WERI-Rb-1 (cell line): Measurements from ENCODE around the gene GAL3ST2.
"Not testable (repeated sequence)": the region's sequence is repeated elsewhere in the genome, so short reads cannot be mapped to it uniquely, and the experiment has no call there.

Experiments used
- DNase-seq: peaks from one replicate; pipeline ENCODE4 v3.0.0-alpha.2; 2020
- H3K27ac ChIP-seq: fragments of 250-450 bp; sonication (Bioruptor Pico); 2 replicates; pipeline ENCODE4 v1.5.1; 2020; ENCODE audit warnings: mild to moderate bottlenecking, moderate library complexity
- H3K27me3 ChIP-seq: fragments of 250-450 bp; sonication (Bioruptor Pico); 2 replicates; pipeline ENCODE4 v1.5.1; 2021; ENCODE audit warnings: mild to moderate bottlenecking, low read depth, moderate library complexity; ENCODE audit not compliant: insufficient read depth, severe bottlenecking
- H3K36me3 ChIP-seq: fragments of 250-450 bp; sonication (Bioruptor Pico); 2 replicates; pipeline ENCODE4 v1.5.1; 2020; ENCODE audit warnings: mild to moderate bottlenecking, moderate library complexity
- H3K4me3 ChIP-seq: 2 replicates; pipeline ENCODE4 v1.5.1; 2011; ENCODE audit warnings: low read depth, mild to moderate bottlenecking, control low read depth, low read length
- H3K9me3 ChIP-seq: fragments of 250-450 bp; sonication (Bioruptor Pico); 2 replicates; pipeline ENCODE4 v1.5.1; 2021; ENCODE audit warnings: mild to moderate bottlenecking, moderate library complexity; ENCODE audit not compliant: severe bottlenecking
- TF ChIP-seq, protein P1 (sequence below): IDR thresholded peaks from 2 replicates; pipeline ENCODE4 v1.5.1; 2011; ENCODE audit warnings: low read depth, mild to moderate bottlenecking, control low read depth, inconsistent platforms, low read length

The GAL3ST2 gene

DNA sequence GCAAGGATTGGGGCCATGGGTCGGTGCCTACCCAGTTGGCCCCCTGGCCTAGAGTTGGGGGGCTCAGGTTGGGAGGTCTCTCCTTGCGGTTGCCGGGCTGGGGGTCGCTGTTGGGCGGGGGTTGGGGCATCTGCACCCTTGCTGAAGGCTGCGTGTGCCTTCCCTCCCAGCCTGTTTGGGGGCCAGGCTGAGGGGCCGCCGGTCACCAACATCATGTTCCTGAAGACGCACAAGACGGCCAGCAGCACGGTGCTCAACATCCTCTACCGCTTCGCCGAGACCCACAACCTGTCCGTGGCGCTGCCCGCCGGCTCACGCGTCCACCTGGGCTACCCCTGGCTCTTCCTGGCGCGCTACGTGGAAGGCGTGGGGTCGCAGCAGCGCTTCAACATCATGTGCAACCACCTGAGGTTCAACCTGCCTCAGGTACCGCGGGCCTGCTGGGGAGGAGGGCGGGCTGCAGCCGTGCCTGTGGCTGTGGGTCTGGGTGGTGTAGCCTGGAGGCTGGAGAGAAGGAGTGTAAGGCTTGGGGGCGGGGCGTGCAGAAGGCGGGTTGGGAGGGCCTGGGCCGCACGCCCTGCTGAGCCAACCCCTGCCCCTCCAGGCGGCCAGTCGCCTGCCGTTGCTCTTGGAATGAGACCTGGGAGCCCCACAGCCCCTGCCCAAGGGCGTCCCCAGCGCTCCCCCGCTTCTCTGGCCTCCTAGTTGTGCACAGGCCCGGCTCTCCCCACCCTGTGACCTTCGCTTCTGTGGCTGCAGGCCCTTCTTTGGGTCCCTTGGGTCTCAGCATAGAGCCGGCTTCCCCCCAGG lies 25.2 kb downstream of the GAL3ST2 start:
- Histone ChIP-seq H3K27me3 (no peaks in the 10 kb centered on the region), H3K4me3 (no peak overlapping the region), H3K27ac (peak overlapping the region; percentile 59), H3K36me3 (no peaks in the 10 kb centered on the region), H3K9me3 (no peaks in the 10 kb centered on the region)
- TF ChIP-seq, protein P1, sequence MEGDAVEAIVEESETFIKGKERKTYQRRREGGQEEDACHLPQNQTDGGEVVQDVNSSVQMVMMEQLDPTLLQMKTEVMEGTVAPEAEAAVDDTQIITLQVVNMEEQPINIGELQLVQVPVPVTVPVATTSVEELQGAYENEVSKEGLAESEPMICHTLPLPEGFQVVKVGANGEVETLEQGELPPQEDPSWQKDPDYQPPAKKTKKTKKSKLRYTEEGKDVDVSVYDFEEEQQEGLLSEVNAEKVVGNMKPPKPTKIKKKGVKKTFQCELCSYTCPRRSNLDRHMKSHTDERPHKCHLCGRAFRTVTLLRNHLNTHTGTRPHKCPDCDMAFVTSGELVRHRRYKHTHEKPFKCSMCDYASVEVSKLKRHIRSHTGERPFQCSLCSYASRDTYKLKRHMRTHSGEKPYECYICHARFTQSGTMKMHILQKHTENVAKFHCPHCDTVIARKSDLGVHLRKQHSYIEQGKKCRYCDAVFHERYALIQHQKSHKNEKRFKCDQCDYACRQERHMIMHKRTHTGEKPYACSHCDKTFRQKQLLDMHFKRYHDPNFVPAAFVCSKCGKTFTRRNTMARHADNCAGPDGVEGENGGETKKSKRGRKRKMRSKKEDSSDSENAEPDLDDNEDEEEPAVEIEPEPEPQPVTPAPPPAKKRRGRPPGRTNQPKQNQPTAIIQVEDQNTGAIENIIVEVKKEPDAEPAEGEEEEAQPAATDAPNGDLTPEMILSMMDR = no peak
- peak; percentile 50 for DNase-seq

DNA sequence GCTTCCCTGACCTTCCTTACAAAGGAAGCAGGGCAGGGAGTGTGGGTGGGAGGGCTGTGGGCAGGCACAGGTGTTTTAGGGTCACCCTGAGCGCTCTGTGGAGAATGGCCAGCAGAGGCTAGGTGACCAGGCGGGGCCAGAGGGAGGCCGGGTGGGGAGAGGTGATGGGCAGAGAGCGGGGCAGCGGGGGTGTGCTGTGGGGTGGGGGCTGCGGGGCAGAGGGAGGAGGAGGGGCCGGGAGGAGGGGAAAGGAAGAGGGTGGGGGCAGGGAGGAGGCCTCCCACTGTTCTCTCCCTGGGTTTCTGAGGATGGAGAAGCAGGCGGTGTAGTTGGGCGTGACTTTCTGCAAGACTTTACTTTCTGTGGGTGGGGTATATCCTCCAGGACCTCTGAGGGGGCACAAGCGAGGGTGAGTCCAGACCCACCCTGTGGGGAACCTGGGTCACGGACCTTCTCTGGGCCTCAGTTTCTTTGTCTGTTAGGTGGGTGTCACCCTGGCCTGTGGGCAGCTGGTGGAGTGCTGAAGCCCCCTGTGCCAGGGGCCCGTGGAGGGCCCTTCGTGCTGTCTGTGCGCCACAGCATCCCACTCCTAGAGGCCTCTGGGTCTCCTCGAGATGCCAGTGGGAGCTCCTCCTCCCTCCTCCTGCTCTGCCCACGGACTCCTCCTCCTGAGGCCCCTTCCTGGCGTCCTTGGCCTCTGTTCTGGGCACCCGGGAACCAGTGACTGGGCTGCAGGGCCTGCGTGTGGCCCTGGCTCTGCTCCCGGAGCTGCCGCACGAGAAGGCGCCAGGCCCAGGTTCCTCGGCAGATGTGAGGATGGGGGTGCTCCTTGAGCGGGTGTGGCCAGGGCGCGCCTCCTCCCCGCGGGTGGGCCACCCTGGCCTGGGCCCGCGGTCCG lies 26.0 kb downstream of the GAL3ST2 start:
- Histone ChIP-seq H3K4me3 (no peak overlapping the region), H3K27ac (peak overlapping the region; percentile 59), H3K27me3 (no peaks in the 10 kb centered on the region), H3K9me3 (no peaks in the 10 kb centered on the region), H3K36me3 (no peaks in the 10 kb centered on the region)
- DNase-seq = peak; percentile 9
- TF ChIP-seq, protein P1 = no peak

DNA sequence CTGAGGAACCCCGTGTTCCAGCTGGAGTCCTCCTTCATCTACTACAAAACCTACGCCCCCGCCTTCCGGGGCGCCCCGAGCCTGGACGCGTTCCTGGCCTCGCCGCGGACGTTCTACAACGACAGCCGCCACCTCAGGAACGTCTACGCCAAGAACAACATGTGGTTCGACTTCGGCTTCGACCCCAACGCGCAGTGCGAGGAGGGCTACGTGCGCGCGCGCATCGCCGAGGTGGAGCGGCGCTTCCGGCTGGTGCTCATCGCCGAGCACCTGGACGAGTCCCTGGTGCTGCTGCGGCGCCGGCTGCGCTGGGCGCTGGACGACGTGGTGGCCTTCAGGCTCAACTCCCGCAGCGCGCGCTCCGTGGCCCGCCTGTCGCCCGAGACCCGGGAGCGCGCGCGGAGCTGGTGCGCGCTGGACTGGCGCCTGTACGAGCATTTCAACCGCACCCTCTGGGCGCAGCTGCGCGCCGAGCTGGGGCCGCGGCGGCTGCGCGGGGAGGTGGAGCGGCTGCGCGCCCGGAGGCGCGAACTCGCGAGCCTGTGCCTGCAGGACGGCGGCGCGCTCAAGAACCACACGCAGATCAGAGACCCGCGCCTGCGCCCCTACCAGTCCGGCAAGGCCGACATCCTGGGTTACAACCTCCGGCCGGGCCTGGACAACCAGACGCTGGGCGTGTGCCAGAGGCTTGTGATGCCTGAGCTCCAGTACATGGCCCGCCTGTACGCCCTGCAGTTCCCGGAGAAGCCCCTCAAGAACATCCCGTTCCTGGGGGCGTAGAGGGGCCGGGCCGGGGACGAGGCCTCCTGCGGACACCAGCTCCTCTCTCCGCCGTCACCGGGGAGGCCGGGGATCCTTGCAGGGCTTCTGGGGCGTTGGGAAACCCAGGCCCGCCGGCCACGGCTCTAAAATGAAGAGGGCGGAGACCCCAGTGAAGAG lies 27.0 kb downstream of the GAL3ST2 start:
- no peaks in the 10 kb centered on the region for H3K36me3 ChIP-seq
- H3K27me3 ChIP-seq = no peaks in the 10 kb centered on the region
- H3K27ac ChIP-seq = peak overlapping the region; percentile 50; the same call in 1 of the 2 replicates
- peak; percentile 5 for DNase-seq
- TF ChIP-seq, protein P1 = no peak
- H3K4me3 ChIP-seq = no peak overlapping the region
- no peaks in the 10 kb centered on the region for H3K9me3 ChIP-seq

DNA sequence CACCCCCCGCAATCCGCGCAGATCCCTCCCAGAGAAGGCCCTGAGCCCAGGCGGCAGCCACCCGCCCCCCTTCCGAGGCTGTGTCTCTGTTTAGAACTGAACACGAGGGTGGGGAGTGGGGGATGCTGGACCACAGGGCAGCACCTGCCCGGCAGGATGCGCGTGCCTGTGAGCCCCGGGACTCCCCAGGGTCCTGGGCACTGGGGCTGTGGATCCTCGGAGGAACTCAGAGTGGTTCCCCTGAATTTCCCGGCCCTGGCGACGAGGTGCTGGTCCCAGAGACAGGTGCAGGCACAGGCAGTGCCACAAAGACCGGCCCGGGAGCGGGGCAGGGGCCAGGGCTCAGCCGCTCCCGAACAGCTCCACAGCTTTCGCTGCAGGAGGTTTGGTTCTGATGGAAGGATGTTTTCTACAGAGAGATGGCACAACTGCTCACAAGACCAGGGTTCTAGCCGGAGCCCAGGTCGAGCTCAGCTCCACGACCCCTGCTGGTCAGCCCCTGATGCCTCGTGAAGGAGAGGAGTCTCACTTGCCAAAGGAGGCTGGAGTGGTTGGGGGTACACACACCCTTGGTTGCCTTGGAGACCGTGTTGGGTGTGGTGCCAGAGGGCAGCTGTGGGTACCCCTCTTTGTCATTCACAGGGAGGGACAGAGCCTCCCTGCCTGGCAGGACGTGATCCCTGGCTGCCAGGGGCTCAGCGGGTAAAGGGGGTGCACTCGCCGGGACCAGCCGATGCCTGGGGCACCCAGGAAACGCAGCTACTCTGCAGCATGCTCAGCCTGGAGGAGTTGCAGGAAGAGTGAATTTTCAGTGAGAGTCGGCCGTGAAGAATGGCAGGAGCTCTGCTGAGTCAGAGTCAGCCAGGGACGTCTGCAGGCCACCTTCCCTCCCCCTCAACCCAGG lies 28.0 kb downstream of the GAL3ST2 start:
- Histone ChIP-seq H3K27me3 (no peaks in the 10 kb centered on the region), H3K4me3 (no peak overlapping the region), H3K27ac (peak overlapping the region; percentile 50), H3K9me3 (no peaks in the 10 kb centered on the region), H3K36me3 (no peaks in the 10 kb centered on the region)
- TF ChIP-seq, protein P1 = 0 out of 2 replicates have a peak, but pooled peaks have one; percentile 16
- peak; percentile 7 for DNase-seq

DNA sequence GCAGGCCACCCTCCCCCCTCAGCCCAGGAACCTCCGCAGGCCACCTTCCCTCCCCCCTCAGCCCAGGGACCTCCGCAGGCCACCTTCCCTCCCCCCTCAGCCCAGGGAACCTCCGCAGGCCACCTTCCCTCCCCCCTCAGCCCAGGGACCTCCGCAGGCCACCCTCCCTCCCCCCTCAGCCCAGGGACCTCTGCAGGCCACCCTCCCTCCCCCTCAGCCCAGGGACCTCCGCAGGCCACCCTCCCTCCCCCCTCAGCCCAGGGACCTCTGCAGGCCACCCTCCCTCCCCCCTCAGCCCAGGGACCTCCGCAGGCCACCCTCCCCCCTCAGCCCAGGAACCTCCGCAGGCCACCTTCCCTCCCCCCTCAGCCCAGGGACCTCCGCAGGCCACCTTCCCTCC lies 29.6 kb downstream of the GAL3ST2 start:
- H3K27me3 ChIP-seq, H3K36me3 ChIP-seq, H3K9me3 ChIP-seq, H3K27ac ChIP-seq, DNase-seq, H3K4me3 ChIP-seq: not testable (repeated sequence)
